AG10803 (cell line): ENCODE data around the gene UTP3.
"Not testable (repeated sequence)": the region's sequence is repeated elsewhere in the genome, so short reads cannot be mapped to it uniquely, and the experiment has no call there.

Experiments
- DNase-seq: peaks from one replicate; pipeline ENCODE4 v3.0.0; 2010; ENCODE audit warnings: low read depth
- H3K4me3 ChIP-seq: 2 replicates; pipeline ENCODE4 v1.5.1; 2011; ENCODE audit warnings: mild to moderate bottlenecking, low read length, control low read depth
- CTCF ChIP-seq: conservative IDR thresholded peaks from 2 replicates; pipeline ENCODE4 v1.5.1; 2011; ENCODE audit warnings: mild to moderate bottlenecking, low read length, control low read depth, inconsistent platforms

Gene UTP3

GRCh38 chr4:70687821-70688794 is at the start of gene UTP3:
Gene UTP3 (plus strand): TSS chr4:70688532. CDS start chr4:70688678, 146 bp downstream.
- peak; percentile 93 for TF ChIP-seq CTCF
- H3K4me3 ChIP-seq = peak within 1 kb of the TSS; percentile 82

GRCh38 chr4:70640192-70640591 is 48.1 kb upstream of the UTP3 start:
- no peak for TF ChIP-seq CTCF
- no peak for DNase-seq

More at GRCh38 chr4:70687821-70688794, at the start of gene UTP3:
- peak; percentile 99 for DNase-seq

GRCh38 chr4:70650741-70651140 is 37.6 kb upstream of the UTP3 start:
- H3K4me3 ChIP-seq, DNase-seq: not testable (repeated sequence)

More at GRCh38 chr4:70640192-70640591, 48.1 kb upstream of the UTP3 start:
- H3K4me3 ChIP-seq = no peak overlapping the region

- TF ChIP-seq CTCF = peak; percentile 65
- no peak overlapping the region for H3K4me3 ChIP-seq
- DNase-seq = peak; percentile 38
Observed at GRCh38 chr4:70651864-70652506, 36.3 kb upstream of the UTP3 start.

- no peak for TF ChIP-seq CTCF
- DNase-seq = peak; percentile 32
- H3K4me3 ChIP-seq = no peak overlapping the region
Observed at GRCh38 chr4:70654605-70655011, 33.7 kb upstream of the UTP3 start.

GRCh38 chr4:70657326-70657725 is 31.0 kb upstream of the UTP3 start:
- H3K4me3 ChIP-seq = no peak overlapping the region
- no peak for DNase-seq
- TF ChIP-seq CTCF = no peak

GRCh38 chr4:70658418-70658817 is 29.9 kb upstream of the UTP3 start:
- TF ChIP-seq CTCF = no peak
- DNase-seq = no peak
- no peak overlapping the region for H3K4me3 ChIP-seq
